H1 (cell line): Measurements from ENCODE around the gene ZNF836. TPM values are rescaled to one million over a fixed set of nuclear protein-coding genes. Genes with fewer than 3 reads are reported as not detected.

Experiments
- CBX8 ChIP-seq: fragments of 300-800, 300-1000 bp; sonication (generic); IDR thresholded peaks from 2 replicates; pipeline ENCODE4 v1.7.1; 2016; ENCODE audit warnings: low read depth, low read length, borderline replicate concordance
- CEBPB ChIP-seq: IDR thresholded peaks from 2 replicates; pipeline ENCODE4 v1.6.1; 2012; ENCODE audit warnings: low read depth, low read length
- NRF1 ChIP-seq: IDR thresholded peaks from 2 replicates; pipeline ENCODE4 v1.6.1; 2011; ENCODE audit warnings: mild to moderate bottlenecking, low read depth, low read length, improper control_type of control experiment
- POLR2AphosphoS5 ChIP-seq: IDR thresholded peaks from 2 replicates; pipeline ENCODE4 v1.6.1; 2011; ENCODE audit warnings: low read depth, low read length
- RBBP5 ChIP-seq: IDR thresholded peaks from 2 replicates; pipeline ENCODE4 v1.7.1; 2012; ENCODE audit warnings: low read depth, mild to moderate bottlenecking, inconsistent platforms, low read length, moderate library complexity, borderline replicate concordance
- SIX5 ChIP-seq: IDR thresholded peaks from 2 replicates; pipeline ENCODE4 v1.6.1; 2011; ENCODE audit warnings: mild to moderate bottlenecking, low read depth, low read length
- SP1 ChIP-seq: IDR thresholded peaks from 2 replicates; pipeline ENCODE4 v1.6.1; 2011; ENCODE audit warnings: low read depth, low read length
- TAF1 ChIP-seq: IDR thresholded peaks from 2 replicates; pipeline ENCODE4 v1.6.1; 2011; ENCODE audit warnings: mild to moderate bottlenecking, low read depth, low read length
- polyA plus RNA-seq, 7 experiments: library from polyadenylated mRNA; depleted of rRNA in 3 of 7; stranded (reverse) in 5 of 7; unstranded in 2 of 7; fragments of >200 nt in 5 of 7; fragments of 200-250 nt in 2 of 7; gene quantifications; 1 replicate in 5 of 7; 2 replicates in 1 of 7; 4 replicates in 1 of 7; pipeline versions ENCODE4 v1.2.1 to v1.2.3, GENCODE V29; 2011 to 2013; ENCODE audit warnings: missing spikeins in 2 of 7, mixed read lengths in 2 of 7
- total RNA-seq: library from RNA; stranded (reverse); fragmentation: NEBNext Ultra II Directional; extraction: Animal tissue kit (Norgen Biotek cat#: 25700); gene quantifications from 2 replicates; pipeline ENCODE4 v1.2.1, GENCODE V29; 2021
- TF ChIP-seq, protein P1 (sequence below): fragments of 300-600 bp; sonication (generic); IDR thresholded peaks from 2 replicates; pipeline ENCODE4 v1.7.1; 2012; ENCODE audit warnings: low read length, moderate library complexity, mild to moderate bottlenecking, inconsistent platforms; ENCODE audit not compliant: insufficient replicate concordance
- TF ChIP-seq, protein P2 (sequence below): IDR thresholded peaks from 2 replicates; pipeline ENCODE4 v1.6.1; 2011; ENCODE audit warnings: low read length, improper control_type of control experiment

ZNF836 gene
- total and polyA plus RNA-seq, 2 of the 8 experiments (the other 6 are each of a cell fraction or from before 2014, with no cell fraction given), result 5.6 to 27.2 TPM

DNA sequence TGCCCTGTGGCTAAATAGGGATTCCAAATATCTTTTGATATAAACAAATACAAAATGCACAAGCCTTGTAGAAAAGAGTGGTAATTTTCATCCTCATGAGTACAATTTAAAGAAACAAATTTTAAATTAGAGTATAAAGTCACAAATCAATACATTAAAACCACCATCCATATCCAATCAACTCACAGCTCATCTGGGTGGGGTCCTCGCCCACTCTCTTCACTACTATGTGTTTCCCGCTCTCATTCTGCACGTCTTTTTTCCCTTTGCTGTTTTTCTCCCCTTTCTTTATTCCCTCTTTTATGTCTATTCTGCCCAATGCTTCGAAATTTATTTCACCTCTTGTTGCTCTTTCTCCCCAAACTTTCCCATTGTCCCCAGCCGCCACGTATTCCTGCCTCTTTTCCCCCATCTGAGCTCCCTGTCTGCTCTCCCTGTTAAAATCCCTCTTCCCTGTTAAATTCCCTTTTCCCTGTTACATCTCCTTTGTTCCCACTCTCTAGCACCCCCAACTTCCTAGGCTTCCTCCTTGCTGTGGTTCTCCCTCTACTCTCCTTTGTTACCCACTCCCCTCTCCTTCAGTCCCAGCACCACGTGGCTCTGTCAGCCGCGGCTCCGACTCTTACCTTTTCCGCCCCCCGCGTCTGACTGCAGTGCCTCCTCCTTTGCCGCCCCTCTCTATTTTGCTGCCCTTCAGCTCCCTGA lies 33.0 kb downstream of the ZNF836 start (continued):
- TF ChIP-seq, protein P1, sequence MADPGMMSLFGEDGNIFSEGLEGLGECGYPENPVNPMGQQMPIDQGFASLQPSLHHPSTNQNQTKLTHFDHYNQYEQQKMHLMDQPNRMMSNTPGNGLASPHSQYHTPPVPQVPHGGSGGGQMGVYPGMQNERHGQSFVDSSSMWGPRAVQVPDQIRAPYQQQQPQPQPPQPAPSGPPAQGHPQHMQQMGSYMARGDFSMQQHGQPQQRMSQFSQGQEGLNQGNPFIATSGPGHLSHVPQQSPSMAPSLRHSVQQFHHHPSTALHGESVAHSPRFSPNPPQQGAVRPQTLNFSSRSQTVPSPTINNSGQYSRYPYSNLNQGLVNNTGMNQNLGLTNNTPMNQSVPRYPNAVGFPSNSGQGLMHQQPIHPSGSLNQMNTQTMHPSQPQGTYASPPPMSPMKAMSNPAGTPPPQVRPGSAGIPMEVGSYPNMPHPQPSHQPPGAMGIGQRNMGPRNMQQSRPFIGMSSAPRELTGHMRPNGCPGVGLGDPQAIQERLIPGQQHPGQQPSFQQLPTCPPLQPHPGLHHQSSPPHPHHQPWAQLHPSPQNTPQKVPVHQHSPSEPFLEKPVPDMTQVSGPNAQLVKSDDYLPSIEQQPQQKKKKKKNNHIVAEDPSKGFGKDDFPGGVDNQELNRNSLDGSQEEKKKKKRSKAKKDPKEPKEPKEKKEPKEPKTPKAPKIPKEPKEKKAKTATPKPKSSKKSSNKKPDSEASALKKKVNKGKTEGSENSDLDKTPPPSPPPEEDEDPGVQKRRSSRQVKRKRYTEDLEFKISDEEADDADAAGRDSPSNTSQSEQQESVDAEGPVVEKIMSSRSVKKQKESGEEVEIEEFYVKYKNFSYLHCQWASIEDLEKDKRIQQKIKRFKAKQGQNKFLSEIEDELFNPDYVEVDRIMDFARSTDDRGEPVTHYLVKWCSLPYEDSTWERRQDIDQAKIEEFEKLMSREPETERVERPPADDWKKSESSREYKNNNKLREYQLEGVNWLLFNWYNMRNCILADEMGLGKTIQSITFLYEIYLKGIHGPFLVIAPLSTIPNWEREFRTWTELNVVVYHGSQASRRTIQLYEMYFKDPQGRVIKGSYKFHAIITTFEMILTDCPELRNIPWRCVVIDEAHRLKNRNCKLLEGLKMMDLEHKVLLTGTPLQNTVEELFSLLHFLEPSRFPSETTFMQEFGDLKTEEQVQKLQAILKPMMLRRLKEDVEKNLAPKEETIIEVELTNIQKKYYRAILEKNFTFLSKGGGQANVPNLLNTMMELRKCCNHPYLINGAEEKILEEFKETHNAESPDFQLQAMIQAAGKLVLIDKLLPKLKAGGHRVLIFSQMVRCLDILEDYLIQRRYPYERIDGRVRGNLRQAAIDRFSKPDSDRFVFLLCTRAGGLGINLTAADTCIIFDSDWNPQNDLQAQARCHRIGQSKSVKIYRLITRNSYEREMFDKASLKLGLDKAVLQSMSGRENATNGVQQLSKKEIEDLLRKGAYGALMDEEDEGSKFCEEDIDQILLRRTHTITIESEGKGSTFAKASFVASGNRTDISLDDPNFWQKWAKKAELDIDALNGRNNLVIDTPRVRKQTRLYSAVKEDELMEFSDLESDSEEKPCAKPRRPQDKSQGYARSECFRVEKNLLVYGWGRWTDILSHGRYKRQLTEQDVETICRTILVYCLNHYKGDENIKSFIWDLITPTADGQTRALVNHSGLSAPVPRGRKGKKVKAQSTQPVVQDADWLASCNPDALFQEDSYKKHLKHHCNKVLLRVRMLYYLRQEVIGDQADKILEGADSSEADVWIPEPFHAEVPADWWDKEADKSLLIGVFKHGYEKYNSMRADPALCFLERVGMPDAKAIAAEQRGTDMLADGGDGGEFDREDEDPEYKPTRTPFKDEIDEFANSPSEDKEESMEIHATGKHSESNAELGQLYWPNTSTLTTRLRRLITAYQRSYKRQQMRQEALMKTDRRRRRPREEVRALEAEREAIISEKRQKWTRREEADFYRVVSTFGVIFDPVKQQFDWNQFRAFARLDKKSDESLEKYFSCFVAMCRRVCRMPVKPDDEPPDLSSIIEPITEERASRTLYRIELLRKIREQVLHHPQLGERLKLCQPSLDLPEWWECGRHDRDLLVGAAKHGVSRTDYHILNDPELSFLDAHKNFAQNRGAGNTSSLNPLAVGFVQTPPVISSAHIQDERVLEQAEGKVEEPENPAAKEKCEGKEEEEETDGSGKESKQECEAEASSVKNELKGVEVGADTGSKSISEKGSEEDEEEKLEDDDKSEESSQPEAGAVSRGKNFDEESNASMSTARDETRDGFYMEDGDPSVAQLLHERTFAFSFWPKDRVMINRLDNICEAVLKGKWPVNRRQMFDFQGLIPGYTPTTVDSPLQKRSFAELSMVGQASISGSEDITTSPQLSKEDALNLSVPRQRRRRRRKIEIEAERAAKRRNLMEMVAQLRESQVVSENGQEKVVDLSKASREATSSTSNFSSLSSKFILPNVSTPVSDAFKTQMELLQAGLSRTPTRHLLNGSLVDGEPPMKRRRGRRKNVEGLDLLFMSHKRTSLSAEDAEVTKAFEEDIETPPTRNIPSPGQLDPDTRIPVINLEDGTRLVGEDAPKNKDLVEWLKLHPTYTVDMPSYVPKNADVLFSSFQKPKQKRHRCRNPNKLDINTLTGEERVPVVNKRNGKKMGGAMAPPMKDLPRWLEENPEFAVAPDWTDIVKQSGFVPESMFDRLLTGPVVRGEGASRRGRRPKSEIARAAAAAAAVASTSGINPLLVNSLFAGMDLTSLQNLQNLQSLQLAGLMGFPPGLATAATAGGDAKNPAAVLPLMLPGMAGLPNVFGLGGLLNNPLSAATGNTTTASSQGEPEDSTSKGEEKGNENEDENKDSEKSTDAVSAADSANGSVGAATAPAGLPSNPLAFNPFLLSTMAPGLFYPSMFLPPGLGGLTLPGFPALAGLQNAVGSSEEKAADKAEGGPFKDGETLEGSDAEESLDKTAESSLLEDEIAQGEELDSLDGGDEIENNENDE, result no peak
- TF ChIP-seq SP1, result no peak
- TF ChIP-seq POLR2AphosphoS5, result peak; percentile 68
- no peak for TF ChIP-seq NRF1
- no peak for TF ChIP-seq CEBPB
- TF ChIP-seq SIX5, result no peak
- no peak for TF ChIP-seq RBBP5
- TF ChIP-seq CBX8, result no peak
- TF ChIP-seq, protein P2, sequence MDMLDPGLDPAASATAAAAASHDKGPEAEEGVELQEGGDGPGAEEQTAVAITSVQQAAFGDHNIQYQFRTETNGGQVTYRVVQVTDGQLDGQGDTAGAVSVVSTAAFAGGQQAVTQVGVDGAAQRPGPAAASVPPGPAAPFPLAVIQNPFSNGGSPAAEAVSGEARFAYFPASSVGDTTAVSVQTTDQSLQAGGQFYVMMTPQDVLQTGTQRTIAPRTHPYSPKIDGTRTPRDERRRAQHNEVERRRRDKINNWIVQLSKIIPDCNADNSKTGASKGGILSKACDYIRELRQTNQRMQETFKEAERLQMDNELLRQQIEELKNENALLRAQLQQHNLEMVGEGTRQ, result peak; percentile 30; the same call in 1 of the 2 replicates
- peak; percentile 62; the same call in 1 of the 2 replicates for TF ChIP-seq TAF1
